Spleen (tissue), 7 donors: Measurements from ENCODE around the gene NUMB.
"Not testable (repeated sequence)": the region's sequence is repeated elsewhere in the genome, so short reads cannot be mapped to it uniquely, and the experiment has no call there.

Source experiments
- POLR2AphosphoS5 ChIP-seq, 3 donors: sonication (generic); formaldehyde crosslinking; IDR thresholded peaks; one replicate each; pipeline ENCODE4 v1.5.1; 2017; ENCODE audit warnings: antibody characterized with exemption in 3 of 3
- TF ChIP-seq, protein P1 (sequence below), 11 experiments: fragments of 200-600 bp in 7 of 11; fragments of 450-650 bp in 4 of 11; sonication (generic) in 4 of 11; IDR thresholded peaks in 8 of 11; conservative IDR thresholded peaks in 3 of 11; 1 replicate in 7 of 11; 2 replicates in 4 of 11; pipeline versions ENCODE4 v1.4.0 to v1.8.0; 2016 to 2021; ENCODE audit warnings: antibody characterized with exemption in 11 of 11, inconsistent platforms in 4 of 11, mild to moderate bottlenecking in 1 of 11
- donor health status: DM: no; HTN: no; CAD: no; lungs with moderate emphysema.
- donor health status: DM: no; HTN: no; CAD: no.
- donor health status: DM: no; HTN: no; CAD: no.

DNA sequence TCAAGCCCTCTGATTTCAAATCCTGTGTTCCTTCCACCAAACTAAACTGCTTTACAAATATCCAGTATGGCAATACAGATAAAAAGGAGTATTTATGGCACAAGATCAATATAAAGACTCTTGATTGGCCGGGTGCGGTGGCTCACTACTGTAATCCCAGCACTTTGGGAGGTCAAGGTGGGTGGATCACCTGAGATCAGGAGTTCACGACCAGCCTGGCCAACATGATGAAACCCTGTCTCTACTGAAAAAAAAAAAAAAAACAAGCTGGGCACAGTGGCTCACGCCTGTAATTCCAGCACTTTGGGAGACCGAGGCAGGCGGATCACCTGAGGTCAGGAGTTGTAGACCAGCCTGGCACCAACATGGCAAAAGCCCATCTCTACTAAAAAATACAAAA lies 35.3 kb downstream of the NUMB start:
- TF ChIP-seq, protein P1, sequence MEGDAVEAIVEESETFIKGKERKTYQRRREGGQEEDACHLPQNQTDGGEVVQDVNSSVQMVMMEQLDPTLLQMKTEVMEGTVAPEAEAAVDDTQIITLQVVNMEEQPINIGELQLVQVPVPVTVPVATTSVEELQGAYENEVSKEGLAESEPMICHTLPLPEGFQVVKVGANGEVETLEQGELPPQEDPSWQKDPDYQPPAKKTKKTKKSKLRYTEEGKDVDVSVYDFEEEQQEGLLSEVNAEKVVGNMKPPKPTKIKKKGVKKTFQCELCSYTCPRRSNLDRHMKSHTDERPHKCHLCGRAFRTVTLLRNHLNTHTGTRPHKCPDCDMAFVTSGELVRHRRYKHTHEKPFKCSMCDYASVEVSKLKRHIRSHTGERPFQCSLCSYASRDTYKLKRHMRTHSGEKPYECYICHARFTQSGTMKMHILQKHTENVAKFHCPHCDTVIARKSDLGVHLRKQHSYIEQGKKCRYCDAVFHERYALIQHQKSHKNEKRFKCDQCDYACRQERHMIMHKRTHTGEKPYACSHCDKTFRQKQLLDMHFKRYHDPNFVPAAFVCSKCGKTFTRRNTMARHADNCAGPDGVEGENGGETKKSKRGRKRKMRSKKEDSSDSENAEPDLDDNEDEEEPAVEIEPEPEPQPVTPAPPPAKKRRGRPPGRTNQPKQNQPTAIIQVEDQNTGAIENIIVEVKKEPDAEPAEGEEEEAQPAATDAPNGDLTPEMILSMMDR (IDR thresholded peaks at IDR 0.05 in 8 of 11, conservative IDR thresholded peaks at IDR 0.05 in 3 of 11) = not testable (repeated sequence)
- TF ChIP-seq POLR2AphosphoS5 (IDR thresholded peaks at IDR 0.05) = not testable (repeated sequence)
